ENCODE measurements around the gene BRWD1.

- TF ChIP-seq RFX5 (IDR thresholded peaks at IDR 0.05; ENCODE audit: borderline replicate concordance, low read depth, low read length) (no peak), POLR2A (IDR thresholded peaks at IDR 0.05; ENCODE audit: control extremely low read depth in 1 of 2, low read depth in 2 of 2, low read length in 2 of 2) (no peak)
Observed at GRCh38 chr21:39307466-39307865, 6.0 kb downstream of the BRWD1 start.

Data from H1 (cell line).